H9 (cell line): ENCODE measurements around the gene LPP. TPM values are rescaled to one million over a fixed set of nuclear protein-coding genes. Genes with fewer than 3 reads are reported as not detected.

Experiments
- DNase-seq: peaks from one replicate; pipeline ENCODE4 v3.0.0-alpha.2; 2017
- H2AFZ ChIP-seq: one replicate; pipeline ENCODE4 v1.6.1; 2013; ENCODE audit warnings: mild to moderate bottlenecking, low read length, control low read depth, moderate library complexity
- H2AK5ac ChIP-seq: 2 replicates; pipeline ENCODE4 v1.6.1; 2013; ENCODE audit warnings: low read length, control low read depth, mixed read lengths; ENCODE audit not compliant: insufficient read length
- H2BK120ac ChIP-seq: one replicate; pipeline ENCODE4 v1.6.1; 2013; ENCODE audit warnings: low read depth, mild to moderate bottlenecking, low read length, control low read depth, inconsistent platforms; ENCODE audit not compliant: poor library complexity, severe bottlenecking
- H2BK12ac ChIP-seq: 2 replicates; pipeline ENCODE4 v1.6.1; 2013; ENCODE audit warnings: low read length, control low read depth, mixed read lengths, low read depth; ENCODE audit not compliant: insufficient read length
- H2BK15ac ChIP-seq: 2 replicates; pipeline ENCODE4 v1.6.1; 2013; ENCODE audit warnings: low read depth, low read length, control low read depth
- H2BK20ac ChIP-seq: one replicate; pipeline ENCODE4 v1.6.1; 2013; ENCODE audit warnings: low read depth, mild to moderate bottlenecking, low read length, control low read depth, inconsistent platforms; ENCODE audit not compliant: poor library complexity, severe bottlenecking
- H2BK5ac ChIP-seq: 2 replicates; pipeline ENCODE4 v1.6.1; 2013; ENCODE audit warnings: low read length, control low read depth, mixed read lengths; ENCODE audit not compliant: insufficient read length
- H3K14ac ChIP-seq: 2 replicates; pipeline ENCODE4 v1.6.1; 2013; ENCODE audit warnings: low read length, control low read depth; ENCODE audit not compliant: insufficient read depth
- H3K18ac ChIP-seq: 2 replicates; pipeline ENCODE4 v1.6.1; 2013; ENCODE audit warnings: low read depth, mild to moderate bottlenecking, mixed read lengths, low read length, control low read depth; ENCODE audit not compliant: insufficient read length
- H3K23ac ChIP-seq: 2 replicates; pipeline ENCODE4 v1.6.1; 2013; ENCODE audit warnings: low read length, control low read depth, mixed read lengths, low read depth; ENCODE audit not compliant: insufficient read length
- H3K23me2 ChIP-seq: 2 replicates; pipeline ENCODE4 v1.6.1; 2013; ENCODE audit warnings: low read depth, mild to moderate bottlenecking, mixed read lengths, low read length, control low read depth; ENCODE audit not compliant: insufficient read length, poor library complexity, severe bottlenecking
- H3K27ac ChIP-seq: 2 replicates; pipeline ENCODE4 v1.5.1; 2013; ENCODE audit warnings: low read length, control low read depth, mixed read lengths, low read depth; ENCODE audit not compliant: insufficient read length
- H3K27me3 ChIP-seq: 2 replicates; pipeline ENCODE4 v1.6.1; 2013; ENCODE audit warnings: low read length, control low read depth, inconsistent platforms; ENCODE audit not compliant: insufficient read depth
- H3K4ac ChIP-seq: 2 replicates; pipeline ENCODE4 v1.6.1; 2013; ENCODE audit warnings: low read depth, mild to moderate bottlenecking, control low read depth, inconsistent platforms, low read length, moderate library complexity
- H3K4me1 ChIP-seq: 2 replicates; pipeline ENCODE4 v1.6.1; 2013; ENCODE audit warnings: low read length, control low read depth, inconsistent platforms; ENCODE audit not compliant: insufficient read depth
- H3K4me2 ChIP-seq: 2 replicates; pipeline ENCODE4 v1.6.1; 2013; ENCODE audit warnings: low read length, control low read depth, mixed read lengths; ENCODE audit not compliant: insufficient read length, insufficient read depth
- H3K56ac ChIP-seq: 2 replicates; pipeline ENCODE4 v1.6.1; 2013; ENCODE audit warnings: low read depth, mild to moderate bottlenecking, mixed read lengths, low read length, control low read depth; ENCODE audit not compliant: insufficient read length
- H3K79me1 ChIP-seq: 2 replicates; pipeline ENCODE4 v1.6.1; 2013; ENCODE audit warnings: low read depth, mild to moderate bottlenecking, moderate library complexity, low read length, control low read depth, inconsistent platforms; ENCODE audit not compliant: insufficient read depth, poor library complexity, severe bottlenecking
- H3K79me2 ChIP-seq: 2 replicates; pipeline ENCODE4 v1.6.1; 2013; ENCODE audit warnings: low read length, control low read depth, inconsistent platforms; ENCODE audit not compliant: insufficient read depth
- H3K9ac ChIP-seq: 2 replicates; pipeline ENCODE4 v1.6.1; 2013; ENCODE audit warnings: low read length, control low read depth, mixed read lengths; ENCODE audit not compliant: insufficient read length; ENCODE audit errors: extremely low read depth
- H3K9me3 ChIP-seq: one replicate; pipeline ENCODE4 v1.6.1; 2013; ENCODE audit warnings: low read depth, low read length, inconsistent platforms; ENCODE audit not compliant: control insufficient read depth
- H3T11ph ChIP-seq: one replicate; pipeline ENCODE4 v1.6.1; 2013; ENCODE audit warnings: mild to moderate bottlenecking, low read length, control low read depth, inconsistent platforms
- H4K20me1 ChIP-seq: one replicate; pipeline ENCODE4 v1.6.1; 2013; ENCODE audit not compliant: control insufficient read depth, insufficient read length, insufficient read depth
- H4K5ac ChIP-seq: 2 replicates; pipeline ENCODE4 v1.6.1; 2013; ENCODE audit warnings: low read depth, mild to moderate bottlenecking, mixed read lengths, low read length, control low read depth; ENCODE audit not compliant: insufficient read length
- H4K8ac ChIP-seq: replicated peaks from 2 replicates; pipeline ENCODE4 v1.6.1; 2013; ENCODE audit warnings: low read length, control low read depth, mixed read lengths, low read depth; ENCODE audit not compliant: insufficient read length
- H4K91ac ChIP-seq: 2 replicates; pipeline ENCODE4 v1.6.1; 2013; ENCODE audit warnings: low read depth, mild to moderate bottlenecking, moderate library complexity, mixed read lengths, low read length, control low read depth; ENCODE audit not compliant: insufficient read length
- H3K27ac Mint-ChIP-seq, 3 experiments: 2 replicates in 2 of 3; 3 replicates in 1 of 3; pipeline ENCODE4 v1.8.0; 2020 to 2021; ENCODE audit warnings: mixed read lengths in 3 of 3, mild to moderate bottlenecking in 1 of 3, moderate library complexity in 1 of 3
- H3K27me3 Mint-ChIP-seq: 2 replicates; pipeline ENCODE4 v1.8.0; 2021; ENCODE audit warnings: low read depth, mild to moderate bottlenecking, moderate library complexity, mixed read lengths
- H3K36me3 Mint-ChIP-seq, 3 experiments: 2 replicates in 2 of 3; 3 replicates in 1 of 3; pipeline ENCODE4 v1.8.0; 2020 to 2021; ENCODE audit warnings: low read depth in 3 of 3, mixed read lengths in 3 of 3; ENCODE audit not compliant: insufficient read depth in 1 of 3
- H3K4me1 Mint-ChIP-seq, 2 experiments: 2 replicates each; pipeline ENCODE4 v1.8.0; 2020; ENCODE audit warnings: mixed read lengths in 2 of 2
- H3K4me3 Mint-ChIP-seq, 2 experiments: 2 replicates in 1 of 2; 3 replicates in 1 of 2; pipeline ENCODE4 v1.8.0; 2020 to 2021; ENCODE audit warnings: mild to moderate bottlenecking in 2 of 2, mixed read lengths in 2 of 2, moderate library complexity in 1 of 2
- H3K9me3 Mint-ChIP-seq, 2 experiments: 2 replicates in 1 of 2; 3 replicates in 1 of 2; pipeline ENCODE4 v1.8.0; 2020; ENCODE audit warnings: mild to moderate bottlenecking in 2 of 2, mixed read lengths in 2 of 2, moderate library complexity in 1 of 2
- CTCF ChIP-seq: fragments of 200-600 bp; sonication (generic); conservative IDR thresholded peaks from 3 replicates; pipeline ENCODE4 v1.8.0; 2021; ENCODE audit warnings: antibody characterized with exemption, mild to moderate bottlenecking
- WGBS: extraction: QIAGEN DNeasy Blood & Tissue Kit; methylation state at CpG from one replicate; pipeline ENCODE4 v1.1.7; 2013; ENCODE audit warnings: missing lambda C conversion rate, low lambda C conversion rate, mixed read lengths; ENCODE audit not compliant: insufficient read length; ENCODE audit errors: extremely low coverage; 5-methylcytosine and 5-hydroxymethylcytosine counted together
- total RNA-seq: library from RNA; stranded (reverse); gene quantifications from 2 replicates; pipeline ENCODE4 v1.2.1, GENCODE V29; 2021

Gene LPP
- total RNA-seq, 1 experiment from 2014 or later: 64.6 TPM

- Histone ChIP-seq H3K79me2 (no peaks in the 10 kb centered on the region), H3K79me1 (no peaks in the 10 kb centered on the region), H2BK15ac (no peak overlapping the region), H2BK5ac (no peak overlapping the region), H2BK12ac (no peak overlapping the region), H3K4me2 (no peak overlapping the region), H4K5ac (no peak overlapping the region), H2BK120ac (no peak overlapping the region), H3K14ac (no peak overlapping the region), H3K9me3 (no peaks in the 10 kb centered on the region), H3K27ac (no peak overlapping the region), H2AK5ac (no peak overlapping the region), H3K56ac (no peak overlapping the region), H3K9ac (no peak overlapping the region), H3T11ph (no peak overlapping the region), H3K23me2 (no peaks in the 10 kb centered on the region), H2AFZ (no peak overlapping the region), H3K4me1 (peaks cover 2% of the 10 kb centered on the region; the same call in 1 of the 2 replicates), H2BK20ac (no peak overlapping the region), H3K27me3 (no peaks in the 10 kb centered on the region), H4K20me1 (no peaks in the 10 kb centered on the region), H4K91ac (no peak overlapping the region), H3K23ac (no peak overlapping the region), H4K8ac (no peak overlapping the region), H3K4ac (no peak overlapping the region), H3K18ac (no peak overlapping the region)
- Mint-ChIP-seq H3K27ac (no peak overlapping the region; a peak in 1 of 7 replicates), H3K27me3 (no peaks in the 10 kb centered on the region), H3K9me3 (peaks cover 0 to 4% of the 10 kb centered on the region in 2 experiments; a peak in 1 of 5 replicates), H3K4me1 (peaks cover 24 to 25% of the 10 kb centered on the region in 2 experiments), H3K4me3 (no peak overlapping the region), H3K36me3 (peaks cover 0 to 2% (median 0%) of the 10 kb centered on the region in 3 experiments; a peak in 2 of 7 replicates)
- WGBS: no CpG with 5 or more reads among the region's 3 CpGs
- DNase-seq: no peak
- no peak for TF ChIP-seq CTCF
Measured at GRCh38 chr3:188674595-188674994, 520.6 kb downstream of the LPP start.
